ENCODE measurements around the gene UVRAG.

DNA sequence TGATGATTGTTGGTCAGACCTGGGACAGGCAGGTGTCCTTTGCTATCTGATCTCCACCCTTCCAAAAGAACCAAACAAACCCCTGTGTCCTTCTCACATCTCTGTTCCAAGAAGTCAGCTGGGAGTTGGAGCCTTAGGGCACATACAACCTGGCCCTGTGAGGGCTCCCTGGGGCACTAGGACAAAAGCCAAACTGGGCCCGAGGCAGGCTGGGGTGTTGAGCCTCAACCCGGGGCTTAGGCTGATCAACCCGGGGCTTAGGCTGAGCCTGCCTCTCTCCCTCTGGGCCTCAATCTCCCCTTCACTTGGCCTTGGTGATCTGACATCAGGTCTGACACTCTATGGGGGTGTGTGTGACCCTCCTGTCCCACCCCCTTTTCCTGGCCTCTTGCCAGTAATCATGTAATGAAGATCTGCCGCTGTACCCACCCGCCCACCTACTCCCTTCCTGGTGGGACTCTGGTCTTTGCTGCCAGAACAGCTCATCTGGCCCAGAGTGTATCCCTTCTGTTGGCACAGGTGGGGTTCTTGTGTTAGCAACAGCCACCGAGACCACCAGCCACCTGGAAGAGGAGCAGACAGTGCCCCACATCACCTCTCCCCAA, 22.8 kb upstream of the UVRAG start:
- TF ChIP-seq, protein P1, sequence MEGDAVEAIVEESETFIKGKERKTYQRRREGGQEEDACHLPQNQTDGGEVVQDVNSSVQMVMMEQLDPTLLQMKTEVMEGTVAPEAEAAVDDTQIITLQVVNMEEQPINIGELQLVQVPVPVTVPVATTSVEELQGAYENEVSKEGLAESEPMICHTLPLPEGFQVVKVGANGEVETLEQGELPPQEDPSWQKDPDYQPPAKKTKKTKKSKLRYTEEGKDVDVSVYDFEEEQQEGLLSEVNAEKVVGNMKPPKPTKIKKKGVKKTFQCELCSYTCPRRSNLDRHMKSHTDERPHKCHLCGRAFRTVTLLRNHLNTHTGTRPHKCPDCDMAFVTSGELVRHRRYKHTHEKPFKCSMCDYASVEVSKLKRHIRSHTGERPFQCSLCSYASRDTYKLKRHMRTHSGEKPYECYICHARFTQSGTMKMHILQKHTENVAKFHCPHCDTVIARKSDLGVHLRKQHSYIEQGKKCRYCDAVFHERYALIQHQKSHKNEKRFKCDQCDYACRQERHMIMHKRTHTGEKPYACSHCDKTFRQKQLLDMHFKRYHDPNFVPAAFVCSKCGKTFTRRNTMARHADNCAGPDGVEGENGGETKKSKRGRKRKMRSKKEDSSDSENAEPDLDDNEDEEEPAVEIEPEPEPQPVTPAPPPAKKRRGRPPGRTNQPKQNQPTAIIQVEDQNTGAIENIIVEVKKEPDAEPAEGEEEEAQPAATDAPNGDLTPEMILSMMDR (IDR thresholded peaks at IDR 0.05; ENCODE audit: insufficient read depth, low read length): no peak
- TF ChIP-seq, protein P2, sequence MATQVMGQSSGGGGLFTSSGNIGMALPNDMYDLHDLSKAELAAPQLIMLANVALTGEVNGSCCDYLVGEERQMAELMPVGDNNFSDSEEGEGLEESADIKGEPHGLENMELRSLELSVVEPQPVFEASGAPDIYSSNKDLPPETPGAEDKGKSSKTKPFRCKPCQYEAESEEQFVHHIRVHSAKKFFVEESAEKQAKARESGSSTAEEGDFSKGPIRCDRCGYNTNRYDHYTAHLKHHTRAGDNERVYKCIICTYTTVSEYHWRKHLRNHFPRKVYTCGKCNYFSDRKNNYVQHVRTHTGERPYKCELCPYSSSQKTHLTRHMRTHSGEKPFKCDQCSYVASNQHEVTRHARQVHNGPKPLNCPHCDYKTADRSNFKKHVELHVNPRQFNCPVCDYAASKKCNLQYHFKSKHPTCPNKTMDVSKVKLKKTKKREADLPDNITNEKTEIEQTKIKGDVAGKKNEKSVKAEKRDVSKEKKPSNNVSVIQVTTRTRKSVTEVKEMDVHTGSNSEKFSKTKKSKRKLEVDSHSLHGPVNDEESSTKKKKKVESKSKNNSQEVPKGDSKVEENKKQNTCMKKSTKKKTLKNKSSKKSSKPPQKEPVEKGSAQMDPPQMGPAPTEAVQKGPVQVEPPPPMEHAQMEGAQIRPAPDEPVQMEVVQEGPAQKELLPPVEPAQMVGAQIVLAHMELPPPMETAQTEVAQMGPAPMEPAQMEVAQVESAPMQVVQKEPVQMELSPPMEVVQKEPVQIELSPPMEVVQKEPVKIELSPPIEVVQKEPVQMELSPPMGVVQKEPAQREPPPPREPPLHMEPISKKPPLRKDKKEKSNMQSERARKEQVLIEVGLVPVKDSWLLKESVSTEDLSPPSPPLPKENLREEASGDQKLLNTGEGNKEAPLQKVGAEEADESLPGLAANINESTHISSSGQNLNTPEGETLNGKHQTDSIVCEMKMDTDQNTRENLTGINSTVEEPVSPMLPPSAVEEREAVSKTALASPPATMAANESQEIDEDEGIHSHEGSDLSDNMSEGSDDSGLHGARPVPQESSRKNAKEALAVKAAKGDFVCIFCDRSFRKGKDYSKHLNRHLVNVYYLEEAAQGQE (IDR thresholded peaks at IDR 0.05; ENCODE audit: insufficient replicate concordance, low read depth): no peak

Measured in HL-60 (cell line).